ENCODE results near the gene MCM7.
A peak's percentile ranks its signal among the peaks of the same experiment; 100 is the strongest.

Gene MCM7

DNA sequence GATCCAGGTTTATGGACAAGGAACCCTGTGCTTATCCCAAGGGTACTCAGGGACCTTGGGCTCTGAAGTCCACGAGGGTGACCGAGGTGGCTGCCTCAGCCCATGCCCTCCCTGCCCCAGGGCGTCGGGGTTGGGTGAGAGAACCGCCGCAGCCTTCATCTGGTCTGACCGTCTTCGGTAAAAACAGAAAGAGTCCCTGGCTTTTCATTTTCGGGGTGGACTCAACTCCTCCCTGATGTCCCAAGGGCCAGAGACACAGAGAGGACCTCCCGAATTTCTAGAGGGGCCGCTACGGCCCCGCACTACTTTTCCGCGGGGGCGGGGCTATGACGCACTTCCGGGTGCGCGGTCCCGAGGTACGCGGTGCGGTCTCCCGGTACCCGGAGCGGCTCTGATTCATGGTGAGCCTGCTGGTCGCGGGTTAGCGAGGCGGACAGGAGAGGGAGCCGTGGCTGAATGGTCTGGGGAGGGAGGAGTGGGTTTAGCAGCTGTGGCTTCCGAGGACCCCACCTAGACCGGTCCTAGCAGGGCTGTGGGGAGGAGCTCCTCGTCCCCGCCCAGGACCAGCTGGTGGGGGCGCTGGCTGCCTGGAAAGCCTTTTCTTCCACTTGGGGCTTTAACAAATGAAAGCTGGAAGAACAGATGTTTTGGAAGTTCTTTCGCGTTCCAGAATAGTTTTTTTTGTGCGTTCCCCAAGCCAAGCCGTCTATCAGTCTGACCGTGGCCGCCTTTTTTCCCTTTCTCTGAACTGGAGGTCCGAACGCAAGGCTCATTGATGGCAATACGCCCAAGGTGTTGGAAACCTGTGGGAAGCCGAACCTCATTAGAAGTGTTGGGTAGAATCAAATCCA, 51.5 kb downstream of the MCM7 start, which contains the start of gene ZSCAN21:
ZSCAN21 (plus strand) TSS at position 334 of the 851 bp plus-strand sequence. CDS start 7,233 bp downstream, outside the sequence.
- H3K4me3 ChIP-seq (replicated peaks; ENCODE audit: low read depth, low read length): peak within 1 kb of the TSS; percentile 82
- DNase-seq (ENCODE audit: extremely low read depth, low read depth): peak; percentile 42
- TF ChIP-seq, protein P1, sequence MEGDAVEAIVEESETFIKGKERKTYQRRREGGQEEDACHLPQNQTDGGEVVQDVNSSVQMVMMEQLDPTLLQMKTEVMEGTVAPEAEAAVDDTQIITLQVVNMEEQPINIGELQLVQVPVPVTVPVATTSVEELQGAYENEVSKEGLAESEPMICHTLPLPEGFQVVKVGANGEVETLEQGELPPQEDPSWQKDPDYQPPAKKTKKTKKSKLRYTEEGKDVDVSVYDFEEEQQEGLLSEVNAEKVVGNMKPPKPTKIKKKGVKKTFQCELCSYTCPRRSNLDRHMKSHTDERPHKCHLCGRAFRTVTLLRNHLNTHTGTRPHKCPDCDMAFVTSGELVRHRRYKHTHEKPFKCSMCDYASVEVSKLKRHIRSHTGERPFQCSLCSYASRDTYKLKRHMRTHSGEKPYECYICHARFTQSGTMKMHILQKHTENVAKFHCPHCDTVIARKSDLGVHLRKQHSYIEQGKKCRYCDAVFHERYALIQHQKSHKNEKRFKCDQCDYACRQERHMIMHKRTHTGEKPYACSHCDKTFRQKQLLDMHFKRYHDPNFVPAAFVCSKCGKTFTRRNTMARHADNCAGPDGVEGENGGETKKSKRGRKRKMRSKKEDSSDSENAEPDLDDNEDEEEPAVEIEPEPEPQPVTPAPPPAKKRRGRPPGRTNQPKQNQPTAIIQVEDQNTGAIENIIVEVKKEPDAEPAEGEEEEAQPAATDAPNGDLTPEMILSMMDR (IDR thresholded peaks at IDR 0.05; ENCODE audit: low read depth, low read length, missing control alignments): no peak

DNA sequence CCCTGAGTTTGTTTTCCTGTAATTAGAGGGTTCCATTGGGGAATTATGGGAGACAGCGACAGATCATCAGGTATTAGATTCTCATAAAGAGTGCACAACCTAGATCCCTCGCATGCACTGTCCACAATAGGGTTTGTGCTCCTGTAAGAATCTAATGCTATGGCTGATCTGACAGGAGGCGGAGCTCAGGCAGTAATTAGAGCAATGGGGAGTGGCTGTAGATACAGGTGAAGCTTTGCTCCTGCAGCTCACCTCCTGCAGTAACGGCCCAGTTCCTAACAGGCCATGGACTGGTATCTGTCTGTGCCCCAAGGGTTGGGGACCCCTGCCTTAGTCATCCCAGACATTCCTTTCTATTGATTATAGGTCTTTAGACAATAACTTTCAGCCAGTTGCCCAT, 52.5 kb downstream of the MCM7 start:
- TF ChIP-seq, protein P1 (IDR thresholded peaks at IDR 0.05; ENCODE audit: low read depth, low read length, missing control alignments): no peak
- no peak overlapping the region for H3K4me3 ChIP-seq (replicated peaks; ENCODE audit: low read depth, low read length)
- DNase-seq (ENCODE audit: extremely low read depth, low read depth): no peak

DNA sequence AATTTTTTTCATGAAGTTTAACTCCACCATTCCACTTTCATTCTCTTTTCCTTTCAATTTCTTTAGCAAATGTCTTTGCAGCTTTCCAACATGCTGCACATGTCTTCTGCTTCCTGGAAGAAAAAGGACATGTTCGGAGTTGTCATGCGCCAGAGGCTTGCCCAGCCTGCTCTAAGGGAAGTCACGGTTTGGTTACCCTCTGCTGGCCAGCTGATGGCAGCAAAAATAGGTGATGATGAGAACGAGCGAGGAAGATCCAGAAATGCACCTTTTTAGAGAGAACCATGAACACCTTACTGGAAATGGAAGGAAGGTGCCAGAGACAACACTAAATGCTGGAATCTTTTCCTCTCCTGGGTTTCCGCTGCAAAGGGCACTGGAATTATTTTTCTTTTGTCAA, 56.5 kb downstream of the MCM7 start:
- no peak overlapping the region for H3K4me3 ChIP-seq (replicated peaks; ENCODE audit: low read depth, low read length)
- DNase-seq (ENCODE audit: extremely low read depth, low read depth): no peak
- TF ChIP-seq, protein P1 (IDR thresholded peaks at IDR 0.05; ENCODE audit: low read depth, low read length, missing control alignments): no peak

Data from HFF-Myc (cell line).